Endothelial cell of umbilical vein (primary cell): ENCODE data around the gene S100A10. TPM values are rescaled to one million over a fixed set of nuclear protein-coding genes. Genes with fewer than 3 reads are reported as not detected.
A peak's percentile ranks its signal among the peaks of the same experiment; 100 is the strongest.

Experiments used
- BruUV-seq: library from RNA; stranded (reverse); fragments of 400-500 nt; replicated peaks from 2 replicates; lab custom pipeline; 2021; lab: Mats Ljungman, UMichigan
- CTCF ChIA-PET: fragments of 300-600, 350-600 bp; sonication (Branson Sonifier 250); formaldehyde crosslinking; loops from one replicate; lab custom pipeline; 2021; ENCODE audit warnings: antibody characterized with exemption, inconsistent platforms; lab: Charles Lee
- POLR2A ChIA-PET: fragments of 300-600, 350-600 bp; sonication (Branson Sonifier 250); formaldehyde crosslinking; loops from one replicate; lab custom pipeline; 2021; ENCODE audit warnings: antibody characterized with exemption, inconsistent platforms; lab: Charles Lee
- DNase-seq: peaks from one replicate; pipeline ENCODE4 v3.0.0-alpha.2; 2011; ENCODE audit warnings: low read depth, low spot score
- FAIRE-seq: peaks from 2 replicates; lab custom pipeline; 2011; peaks lifted over from hg19 to GRCh38; lab: Jason Lieb, UNC
- H2AFZ ChIP-seq: 2 replicates; pipeline ENCODE4 v1.6.0; 2012; ENCODE audit warnings: low read depth, low read length, control low read depth, inconsistent platforms
- H3K27ac ChIP-seq: 2 replicates; pipeline ENCODE4 v1.5.1; 2011; ENCODE audit warnings: low read depth, mild to moderate bottlenecking, control low read depth, low read length, moderate library complexity; ENCODE audit not compliant: insufficient read depth
- H3K27me3 ChIP-seq, 2 experiments: 2 replicates each; pipeline versions ENCODE4 v1.6.0 to v1.6.1; 2011; ENCODE audit warnings: low read length in 2 of 2, mixed read lengths in 1 of 2; ENCODE audit not compliant: control insufficient read depth in 2 of 2, insufficient read depth in 2 of 2
- H3K36me3 ChIP-seq, 2 experiments: 2 replicates in 1 of 2; 3 replicates in 1 of 2; pipeline ENCODE4 v1.5.1; 2011; ENCODE audit warnings: low read length in 2 of 2, mild to moderate bottlenecking in 1 of 2, moderate library complexity in 1 of 2; ENCODE audit not compliant: control insufficient read depth in 2 of 2, insufficient read depth in 2 of 2; ENCODE audit errors: extremely low read depth in 1 of 2
- H3K4me1 ChIP-seq: 3 replicates; pipeline ENCODE4 v1.5.1; 2011; ENCODE audit warnings: mild to moderate bottlenecking, low read length; ENCODE audit not compliant: control insufficient read depth, insufficient read depth; ENCODE audit errors: extremely low read depth
- H3K4me2 ChIP-seq: 2 replicates; pipeline ENCODE4 v1.6.1; 2011; ENCODE audit warnings: low read length, control low read depth, mixed read lengths; ENCODE audit not compliant: insufficient read depth
- H3K4me3 ChIP-seq, 3 experiments: fragments of 200-600 bp in 1 of 3; sonication (generic), shearing (Covaris generic) in 1 of 3; replicated peaks in 1 of 3; 2 replicates each; pipeline ENCODE4 v1.5.1; 2011 to 2016; ENCODE audit warnings: control low read depth in 3 of 3, low read length in 3 of 3, mild to moderate bottlenecking in 2 of 3, inconsistent platforms in 1 of 3, low read depth in 1 of 3, moderate library complexity in 1 of 3; ENCODE audit not compliant: insufficient read depth in 1 of 3
- H3K79me2 ChIP-seq: 2 replicates; pipeline ENCODE4 v1.6.0; 2012; ENCODE audit warnings: low read length, inconsistent platforms; ENCODE audit not compliant: control insufficient read depth, insufficient read depth
- H3K9ac ChIP-seq: replicated peaks from 2 replicates; pipeline ENCODE3; 2011; ENCODE audit warnings: low read length, control low read depth; ENCODE audit not compliant: insufficient read depth; ENCODE audit errors: extremely low read depth
- H3K9me1 ChIP-seq: replicated peaks from 3 replicates; pipeline ENCODE4 v1.6.0; 2011; ENCODE audit warnings: mild to moderate bottlenecking, low read length; ENCODE audit not compliant: control insufficient read depth, insufficient read depth; ENCODE audit errors: extremely low read depth
- H3K9me3 ChIP-seq: replicated peaks from 2 replicates; pipeline ENCODE4 v1.5.1; 2012; ENCODE audit warnings: low read length, inconsistent platforms; ENCODE audit not compliant: control insufficient read depth, insufficient read depth
- H4K20me1 ChIP-seq: replicated peaks from 2 replicates; pipeline ENCODE3; 2011; ENCODE audit warnings: mild to moderate bottlenecking, low read length; ENCODE audit not compliant: control insufficient read depth, insufficient read depth; ENCODE audit errors: extremely low read depth
- EZH2 ChIP-seq: IDR thresholded peaks from 2 replicates; pipeline ENCODE4 v1.6.1; 2012; ENCODE audit warnings: borderline replicate concordance, low read depth, mild to moderate bottlenecking, moderate library complexity, low read length, inconsistent platforms; ENCODE audit not compliant: severe bottlenecking
- FOS ChIP-seq: IDR thresholded peaks from 2 replicates; pipeline ENCODE4 v1.6.1; 2011; ENCODE audit warnings: mild to moderate bottlenecking, low read length, moderate library complexity, borderline replicate concordance; ENCODE audit not compliant: insufficient read depth
- GATA2 ChIP-seq: IDR thresholded peaks from 2 replicates; pipeline ENCODE4 v1.7.0; 2011; ENCODE audit warnings: low read depth, mild to moderate bottlenecking, moderate library complexity, mixed read lengths, low read length; ENCODE audit not compliant: insufficient read length, insufficient read depth
- JUN ChIP-seq: IDR thresholded peaks from 2 replicates; pipeline ENCODE4 v1.6.1; 2011; ENCODE audit warnings: borderline replicate concordance, low read depth; ENCODE audit not compliant: insufficient read length, insufficient read depth
- MYC ChIP-seq: IDR thresholded peaks from one replicate; pipeline ENCODE4 v1.6.1; 2011; ENCODE audit warnings: mild to moderate bottlenecking, low read depth, low read length
- POLR2A ChIP-seq: IDR thresholded peaks from 2 replicates; pipeline ENCODE4 v1.6.1; 2012; ENCODE audit warnings: low read depth, mild to moderate bottlenecking, control low read depth, low read length
- POLR2AphosphoS5 ChIP-seq: IDR thresholded peaks from 2 replicates; pipeline ENCODE4 v1.6.1; 2012; ENCODE audit warnings: low read depth, mild to moderate bottlenecking, control low read depth, low read length, moderate library complexity; ENCODE audit not compliant: insufficient read depth
- dilution Hi-C: fragments of 300-500 bp; cut with MboI; formaldehyde crosslinking; loops from one replicate; pipeline ENCODE4 v1.15.0; 2019; ENCODE audit warnings: low sequenced_read_pairs; ENCODE audit not compliant: extremely low pct_ligation_motif_present
- intact Hi-C: fragments of 100-400 bp; cut with micrococcal nuclease; formaldehyde crosslinking; loops from one replicate; pipeline ENCODE4 v1.10.0; 2022
- polyA plus RNA-seq, 4 experiments: library from polyadenylated mRNA; depleted of rRNA in 3 of 4; stranded (reverse) in 3 of 4; unstranded in 1 of 4; fragments of >200 nt; gene quantifications; 2 replicates each; pipeline versions ENCODE4 v1.2.1 to v1.2.3, GENCODE V29; 2011 to 2012; ENCODE audit warnings: missing spikeins in 1 of 4
- total RNA-seq: library from RNA; stranded (reverse); gene quantifications from 2 replicates; pipeline ENCODE4 v1.2.3, GENCODE V29; 2021
- TF ChIP-seq, protein P1 (sequence below), 2 donors: IDR thresholded peaks; 1 replicate in 1 of 2; 2 replicates in 1 of 2; pipeline ENCODE4 v1.5.1; 2011; ENCODE audit warnings: low read length in 2 of 2, mild to moderate bottlenecking in 2 of 2, moderate library complexity in 2 of 2, control low read depth in 1 of 2, inconsistent platforms in 1 of 2, low read depth in 1 of 2; ENCODE audit not compliant: insufficient read depth in 1 of 2; ENCODE audit errors: extremely low read depth in 1 of 2
- TF ChIP-seq, protein P2 (sequence below): IDR thresholded peaks from 2 replicates; pipeline ENCODE4 v1.6.1; 2011; ENCODE audit not compliant: insufficient read depth, insufficient read length

The S100A10 gene
- total and polyA plus RNA-seq, 2 donors (not counting 3 experiments of a cell fraction or from before 2014, with no cell fraction given): 76.8 to 779 TPM

DNA sequence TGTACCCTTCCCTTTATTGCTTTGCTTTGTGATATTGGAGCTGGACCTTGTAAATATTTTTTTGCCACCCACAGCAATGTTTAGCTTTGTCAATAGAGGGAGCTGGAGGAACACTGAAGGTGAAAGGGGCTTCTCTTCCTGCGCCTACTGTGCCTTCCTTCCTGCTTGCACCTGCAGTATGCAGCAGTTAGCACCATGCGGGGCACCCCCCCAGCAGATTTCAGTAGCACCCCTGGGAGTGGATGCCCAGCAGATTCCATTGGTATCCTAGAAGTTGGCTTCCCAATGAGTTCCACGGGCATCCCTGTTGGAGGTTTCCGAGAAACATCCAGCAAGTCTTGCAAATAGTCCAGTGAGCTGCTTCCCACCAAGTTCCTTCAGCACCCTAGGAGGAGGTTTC, 25.6 kb downstream of the S100A10 start:
- H4K20me1 ChIP-seq: no peaks in the 10 kb centered on the region
- TF ChIP-seq GATA2 (no peak), MYC (no peak)
- TF ChIP-seq, protein P1, sequence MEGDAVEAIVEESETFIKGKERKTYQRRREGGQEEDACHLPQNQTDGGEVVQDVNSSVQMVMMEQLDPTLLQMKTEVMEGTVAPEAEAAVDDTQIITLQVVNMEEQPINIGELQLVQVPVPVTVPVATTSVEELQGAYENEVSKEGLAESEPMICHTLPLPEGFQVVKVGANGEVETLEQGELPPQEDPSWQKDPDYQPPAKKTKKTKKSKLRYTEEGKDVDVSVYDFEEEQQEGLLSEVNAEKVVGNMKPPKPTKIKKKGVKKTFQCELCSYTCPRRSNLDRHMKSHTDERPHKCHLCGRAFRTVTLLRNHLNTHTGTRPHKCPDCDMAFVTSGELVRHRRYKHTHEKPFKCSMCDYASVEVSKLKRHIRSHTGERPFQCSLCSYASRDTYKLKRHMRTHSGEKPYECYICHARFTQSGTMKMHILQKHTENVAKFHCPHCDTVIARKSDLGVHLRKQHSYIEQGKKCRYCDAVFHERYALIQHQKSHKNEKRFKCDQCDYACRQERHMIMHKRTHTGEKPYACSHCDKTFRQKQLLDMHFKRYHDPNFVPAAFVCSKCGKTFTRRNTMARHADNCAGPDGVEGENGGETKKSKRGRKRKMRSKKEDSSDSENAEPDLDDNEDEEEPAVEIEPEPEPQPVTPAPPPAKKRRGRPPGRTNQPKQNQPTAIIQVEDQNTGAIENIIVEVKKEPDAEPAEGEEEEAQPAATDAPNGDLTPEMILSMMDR (IDR thresholded peaks at IDR 0.05; ENCODE audit: extremely low read depth in 1 of 2, insufficient read depth in 1 of 2, low read depth in 1 of 2, low read length in 2 of 2): peak; percentile 55 to 60
- TF ChIP-seq, protein P2, sequence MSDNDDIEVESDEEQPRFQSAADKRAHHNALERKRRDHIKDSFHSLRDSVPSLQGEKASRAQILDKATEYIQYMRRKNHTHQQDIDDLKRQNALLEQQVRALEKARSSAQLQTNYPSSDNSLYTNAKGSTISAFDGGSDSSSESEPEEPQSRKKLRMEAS: no peak

DNA sequence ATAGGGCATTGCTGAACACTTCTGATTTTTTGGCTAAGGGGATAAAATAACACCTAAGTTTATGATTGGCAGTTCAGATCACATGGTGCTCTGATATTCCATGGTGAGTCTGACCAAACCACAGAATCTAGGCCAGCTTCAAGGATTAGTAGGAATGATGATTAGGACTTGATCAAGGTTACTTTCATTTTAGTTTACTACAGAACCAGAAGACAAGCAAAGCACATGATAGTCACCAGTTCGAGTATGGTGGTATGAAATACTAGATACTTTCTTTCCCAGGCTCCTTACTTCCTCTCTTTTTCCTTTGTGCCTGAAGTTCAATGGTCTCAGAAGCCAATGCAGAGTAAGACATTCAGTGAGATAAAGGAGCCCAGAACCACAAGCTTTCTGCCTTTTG, 26.6 kb downstream of the S100A10 start:
- no peaks in the 10 kb centered on the region for H3K79me2 ChIP-seq
- no peak overlapping the region for H3K27ac ChIP-seq
- CTCF ChIA-PET: interaction anchor here (1.2 to 10.9 kb wide), 7 partner anchors 13 to 219 kb away, joined by 5 to 435 read pairs (median 28); partner anchors contain the start of gene S100A10
- FAIRE-seq (no peak), DNase-seq (no peak)
- dilution Hi-C loops: no loop called here
- peaks cover 17% of the 10 kb centered on the region for H3K4me1 ChIP-seq
- H3K9ac ChIP-seq: no peak overlapping the region
- no peaks in the 10 kb centered on the region for H3K9me1 ChIP-seq
- no peak overlapping the region for H3K4me2 ChIP-seq
- no peak overlapping the region for H3K4me3 ChIP-seq
- H2AFZ ChIP-seq: no peak overlapping the region
- BruUV-seq: no TSS peak
- H3K36me3 ChIP-seq: no peaks in the 10 kb centered on the region
- TF ChIP-seq FOS: no peak
- no peak for TF ChIP-seq JUN
- TF ChIP-seq EZH2: no peak
- TF ChIP-seq MYC: no peak
- TF ChIP-seq, protein P1 (IDR thresholded peaks at IDR 0.05; ENCODE audit: extremely low read depth in 1 of 2, insufficient read depth in 1 of 2, low read depth in 1 of 2, low read length in 2 of 2): no peak
- no peak for TF ChIP-seq GATA2
- no peak for TF ChIP-seq POLR2AphosphoS5
- TF ChIP-seq POLR2A: no peak
- TF ChIP-seq, protein P2: no peak
- intact Hi-C loops: no loop called here
- H3K9me3 ChIP-seq: no peaks in the 10 kb centered on the region
- no peaks in the 10 kb centered on the region for H4K20me1 ChIP-seq
- POLR2A ChIA-PET: no interaction called here
- H3K27me3 ChIP-seq: no peaks in the 10 kb centered on the region

More for the DNA sequence above, 25.6 kb downstream of the S100A10 start:
- no peaks in the 10 kb centered on the region for H3K27me3 ChIP-seq
- H3K36me3 ChIP-seq: no peaks in the 10 kb centered on the region
- POLR2A ChIA-PET: interaction anchor here (1.3 kb wide), 1 partner anchor 24 kb away, joined by 6 read pairs; no protein-coding TSS in a partner anchor
- H3K27ac ChIP-seq: no peak overlapping the region
- H3K79me2 ChIP-seq: no peaks in the 10 kb centered on the region
- H3K4me1 ChIP-seq: peaks cover 21% of the 10 kb centered on the region
- BruUV-seq: no TSS peak
- intact Hi-C loops: loop anchor here (1.0 kb wide), 6 partner anchors 24 to 79 kb away; no protein-coding TSS in a partner anchor
- no peak overlapping the region for H2AFZ ChIP-seq
- no peak overlapping the region for H3K4me2 ChIP-seq
- H3K9me3 ChIP-seq: no peaks in the 10 kb centered on the region
- DNase-seq (peak; percentile 56), FAIRE-seq (peak; percentile 68)
- H3K9ac ChIP-seq: no peak overlapping the region
- dilution Hi-C loops: no loop called here
- no peak overlapping the region for H3K4me3 ChIP-seq
- CTCF ChIA-PET: interaction anchor here (0.6 to 10.9 kb wide), 23 partner anchors 9 to 218 kb away, joined by 3 to 435 read pairs (median 5); partner anchors contain the start of gene S100A10
- H3K9me1 ChIP-seq: no peaks in the 10 kb centered on the region
